Measurements from ENCODE around the gene USP22.

USP22 gene

DNA sequence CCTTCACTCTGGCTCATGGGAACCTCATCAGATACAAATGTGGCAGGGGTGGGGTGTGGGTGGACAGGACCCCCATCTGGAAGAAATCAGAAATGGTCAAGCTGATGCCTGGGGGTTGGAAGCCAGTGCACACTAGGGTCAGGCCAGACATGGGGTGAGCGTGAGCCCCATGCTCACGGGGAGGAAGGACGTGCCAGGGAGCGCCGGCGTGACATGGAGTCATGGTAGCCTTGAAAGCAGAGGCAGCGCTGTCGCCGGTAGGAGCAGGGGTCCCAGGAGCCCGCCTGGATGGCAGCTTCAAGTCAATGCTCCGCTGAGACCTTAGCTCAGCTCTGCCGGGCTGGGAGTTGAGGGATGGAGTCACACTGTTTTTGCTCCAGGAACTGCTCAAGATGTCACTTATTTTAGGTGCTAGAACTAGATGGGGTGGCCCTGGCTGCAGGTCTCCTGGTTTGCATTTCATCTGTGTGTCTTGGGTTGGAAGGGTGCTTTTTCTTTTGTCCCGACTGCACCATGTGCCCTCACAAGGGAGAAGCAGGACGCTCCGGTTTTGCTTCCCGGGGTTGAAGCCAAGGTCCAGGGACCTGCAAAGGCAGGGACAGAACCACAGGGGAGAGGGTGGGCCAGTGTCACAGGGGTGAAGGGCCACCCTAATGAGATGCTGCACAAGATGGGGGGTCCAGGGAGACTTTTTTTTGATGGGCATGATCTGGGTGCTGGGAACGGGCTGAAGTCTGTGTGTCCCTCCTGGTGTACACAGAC lies 51.4 kb downstream of the USP22 start:
- Histone ChIP-seq H2BK12ac (ENCODE audit: low read length) (no peak overlapping the region), H3K4me1 (ENCODE audit: control insufficient read depth in 2 of 2, insufficient read depth in 1 of 2, low read depth in 1 of 2, low read length in 2 of 2) (peaks cover 6 to 14% of the 10 kb centered on the region in 2 donors), H3K27me3 (ENCODE audit: control insufficient read depth in 3 of 3, insufficient read depth in 3 of 3, low read depth in 1 of 3, low read length in 3 of 3) (no peaks in the 10 kb centered on the region), H3K9ac (ENCODE audit: low read depth, low read length, poor library complexity) (no peak overlapping the region), H2BK15ac (ENCODE audit: low read length) (no peak overlapping the region), H3K27ac (replicated peaks; ENCODE audit: low read length) (no peak overlapping the region), H3K4me3 (ENCODE audit: low read length in 2 of 2) (no peak overlapping the region), H4K8ac (ENCODE audit: low read depth, low read length) (no peak overlapping the region), H3K9me3 (replicated peaks in 1 of 2; ENCODE audit: control insufficient read depth in 2 of 2, insufficient read depth in 1 of 2, low read depth in 1 of 2, low read length in 2 of 2) (no peaks in the 10 kb centered on the region), H2AFZ (ENCODE audit: low read length) (no peak overlapping the region), H3K36me3 (replicated peaks in 1 of 2; ENCODE audit: control insufficient read depth in 2 of 2, insufficient read depth in 2 of 2, low read length in 2 of 2) (peaks cover 5 to 36% of the 10 kb centered on the region in 2 donors), H3K18ac (ENCODE audit: low read length) (peak overlapping the region; percentile 13), H3K4ac (ENCODE audit: low read length) (no peak overlapping the region), H2BK5ac (ENCODE audit: low read length) (no peak overlapping the region), H3K14ac (ENCODE audit: low read length) (peak overlapping the region; percentile 66), H3K23ac (ENCODE audit: low read depth, low read length, poor library complexity) (no peak overlapping the region), H2BK120ac (ENCODE audit: low read depth, low read length) (no peak overlapping the region), H2AK5ac (ENCODE audit: low read depth, low read length) (peak overlapping the region; percentile 51), H3K79me1 (ENCODE audit: low read depth, low read length) (no peaks in the 10 kb centered on the region), H4K91ac (ENCODE audit: low read depth, low read length, poor library complexity) (no peak overlapping the region), H3K4me2 (ENCODE audit: insufficient read depth, low read length, poor library complexity, severe bottlenecking) (no peak overlapping the region)
- no CpG with 5 or more reads among the region's 17 CpGs for WGBS, 2 donors (ENCODE audit: extremely low coverage in 2 of 2, insufficient read length in 2 of 2, insufficient replicate concordance in 1 of 2)
- no peak for DNase-seq (ENCODE audit: low spot score)

DNA sequence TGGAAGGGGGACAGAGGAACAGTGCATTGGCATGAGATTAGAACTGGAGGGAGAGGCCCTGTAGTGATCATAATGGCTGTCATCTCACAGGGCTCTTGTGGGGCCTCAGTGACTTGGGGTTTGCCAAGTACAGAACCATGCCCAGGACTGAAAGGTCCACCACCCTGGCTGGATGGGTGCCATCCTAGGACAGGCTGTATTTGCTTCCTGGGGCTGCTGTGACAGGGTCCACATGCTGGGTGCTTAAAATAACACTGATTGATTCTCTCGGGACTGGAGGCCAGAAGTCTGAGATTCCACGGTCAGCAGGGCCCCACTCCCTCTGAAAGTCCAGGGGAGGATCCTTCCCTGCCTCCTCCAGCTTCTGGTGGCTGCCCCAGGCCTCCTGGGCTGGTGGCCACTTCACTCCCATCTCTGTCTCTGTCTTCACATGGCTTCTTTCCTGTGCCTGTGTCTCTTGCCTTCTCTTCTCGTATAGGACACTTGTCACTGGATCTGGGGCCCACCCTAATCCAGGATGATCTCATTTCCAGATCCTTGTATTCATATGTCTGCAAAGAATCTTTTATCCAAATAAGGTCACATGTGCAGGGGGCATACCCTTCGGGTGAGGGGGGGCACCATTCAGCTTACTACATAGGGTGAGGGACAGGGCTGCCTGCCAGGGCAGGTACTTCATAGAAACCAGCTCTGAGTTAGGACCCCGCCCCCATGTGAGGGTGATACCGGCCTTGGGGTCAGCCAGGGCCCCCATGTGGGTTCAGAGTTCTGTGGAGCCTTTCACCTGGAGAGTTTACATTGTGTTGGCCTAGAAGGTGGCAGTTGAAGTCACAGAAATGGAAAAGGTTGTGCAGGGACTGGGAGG lies 52.6 kb downstream of the USP22 start:
- Histone ChIP-seq H3K9me3 (replicated peaks in 1 of 2; ENCODE audit: control insufficient read depth in 2 of 2, insufficient read depth in 1 of 2, low read depth in 1 of 2, low read length in 2 of 2) (no peaks in the 10 kb centered on the region), H3K4me3 (ENCODE audit: low read length in 2 of 2) (no peak overlapping the region), H3K14ac (ENCODE audit: low read length) (peak overlapping the region; percentile 27), H3K27me3 (ENCODE audit: control insufficient read depth in 3 of 3, insufficient read depth in 3 of 3, low read depth in 1 of 3, low read length in 3 of 3) (no peaks in the 10 kb centered on the region), H3K36me3 (replicated peaks in 1 of 2; ENCODE audit: control insufficient read depth in 2 of 2, insufficient read depth in 2 of 2, low read length in 2 of 2) (peaks cover 5 to 37% of the 10 kb centered on the region in 2 donors), H3K4ac (ENCODE audit: low read length) (no peak overlapping the region), H2AFZ (ENCODE audit: low read length) (no peak overlapping the region), H2BK12ac (ENCODE audit: low read length) (no peak overlapping the region), H2BK120ac (ENCODE audit: low read depth, low read length) (no peak overlapping the region), H2AK5ac (ENCODE audit: low read depth, low read length) (no peak overlapping the region), H3K9ac (ENCODE audit: low read depth, low read length, poor library complexity) (no peak overlapping the region), H4K8ac (ENCODE audit: low read depth, low read length) (no peak overlapping the region), H2BK5ac (ENCODE audit: low read length) (no peak overlapping the region), H4K91ac (ENCODE audit: low read depth, low read length, poor library complexity) (no peak overlapping the region), H3K18ac (ENCODE audit: low read length) (no peak overlapping the region), H3K79me1 (ENCODE audit: low read depth, low read length) (no peaks in the 10 kb centered on the region), H3K4me2 (ENCODE audit: insufficient read depth, low read length, poor library complexity, severe bottlenecking) (no peak overlapping the region), H3K27ac (replicated peaks; ENCODE audit: low read length) (no peak overlapping the region), H2BK15ac (ENCODE audit: low read length) (no peak overlapping the region), H3K4me1 (ENCODE audit: control insufficient read depth in 2 of 2, insufficient read depth in 1 of 2, low read depth in 1 of 2, low read length in 2 of 2) (peaks cover 6 to 14% of the 10 kb centered on the region in 2 donors), H3K23ac (ENCODE audit: low read depth, low read length, poor library complexity) (no peak overlapping the region)
- no peak for DNase-seq (ENCODE audit: low spot score)
- WGBS, 2 donors (ENCODE audit: extremely low coverage in 2 of 2, insufficient read length in 2 of 2, insufficient replicate concordance in 1 of 2) = no CpG with 5 or more reads among the region's 6 CpGs

DNA sequence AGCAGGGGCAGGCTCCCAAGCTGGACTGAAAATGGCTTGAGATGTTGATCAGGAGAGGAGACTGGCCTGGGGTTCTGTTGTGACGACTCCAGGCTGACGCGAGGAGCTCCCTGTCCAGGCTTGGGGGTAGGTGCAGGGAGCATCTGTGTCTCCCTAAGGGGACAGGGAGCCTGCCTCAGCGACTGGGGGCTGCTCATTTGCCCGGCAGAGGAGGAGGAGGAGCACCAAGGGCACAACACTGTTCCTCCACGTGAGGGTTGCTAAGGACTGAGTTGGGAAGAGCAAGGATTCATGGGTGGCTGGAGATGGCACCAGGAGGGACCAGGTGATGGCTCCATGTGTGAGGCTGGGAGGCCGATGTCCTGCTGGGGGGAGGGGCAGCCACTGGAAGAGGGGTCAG lies 53.3 kb downstream of the USP22 start:
- no peak overlapping the region for H2BK12ac ChIP-seq (ENCODE audit: low read length)
- no peak for DNase-seq (ENCODE audit: low spot score)
- peaks cover 5 to 34% of the 10 kb centered on the region in 2 donors for H3K36me3 ChIP-seq (replicated peaks in 1 of 2; ENCODE audit: control insufficient read depth in 2 of 2, insufficient read depth in 2 of 2, low read length in 2 of 2)
- H3K27me3 ChIP-seq (ENCODE audit: control insufficient read depth in 3 of 3, insufficient read depth in 3 of 3, low read depth in 1 of 3, low read length in 3 of 3) = no peaks in the 10 kb centered on the region
- no CpG with 5 or more reads among the region's 7 CpGs for WGBS, 2 donors (ENCODE audit: extremely low coverage in 2 of 2, insufficient read length in 2 of 2, insufficient replicate concordance in 1 of 2)
- H3K9ac ChIP-seq (ENCODE audit: low read depth, low read length, poor library complexity) = no peak overlapping the region
- H3K4ac ChIP-seq (ENCODE audit: low read length) = no peak overlapping the region
- H2AFZ ChIP-seq (ENCODE audit: low read length) = no peak overlapping the region
- no peak overlapping the region for H2BK15ac ChIP-seq (ENCODE audit: low read length)
- no peak overlapping the region for H3K4me3 ChIP-seq (ENCODE audit: low read length in 2 of 2)
- no peak overlapping the region for H4K8ac ChIP-seq (ENCODE audit: low read depth, low read length)
- H3K14ac ChIP-seq (ENCODE audit: low read length) = peak overlapping the region; percentile 60
- no peak overlapping the region for H3K27ac ChIP-seq (replicated peaks; ENCODE audit: low read length)
- no peak overlapping the region for H2BK5ac ChIP-seq (ENCODE audit: low read length)
- no peaks in the 10 kb centered on the region for H3K79me1 ChIP-seq (ENCODE audit: low read depth, low read length)
- H3K9me3 ChIP-seq (replicated peaks in 1 of 2; ENCODE audit: control insufficient read depth in 2 of 2, insufficient read depth in 1 of 2, low read depth in 1 of 2, low read length in 2 of 2) = no peaks in the 10 kb centered on the region
- no peak overlapping the region for H2BK120ac ChIP-seq (ENCODE audit: low read depth, low read length)
- H3K18ac ChIP-seq (ENCODE audit: low read length) = peak overlapping the region; percentile 35
- H4K91ac ChIP-seq (ENCODE audit: low read depth, low read length, poor library complexity) = peak overlapping the region; percentile 22
- no peak overlapping the region for H3K4me2 ChIP-seq (ENCODE audit: insufficient read depth, low read length, poor library complexity, severe bottlenecking)
- peak overlapping the region; percentile 15 for H2AK5ac ChIP-seq (ENCODE audit: low read depth, low read length)
- peaks cover 6 to 14% of the 10 kb centered on the region in 2 donors for H3K4me1 ChIP-seq (ENCODE audit: control insufficient read depth in 2 of 2, insufficient read depth in 1 of 2, low read depth in 1 of 2, low read length in 2 of 2)
- H3K23ac ChIP-seq (ENCODE audit: low read depth, low read length, poor library complexity) = no peak overlapping the region

DNA sequence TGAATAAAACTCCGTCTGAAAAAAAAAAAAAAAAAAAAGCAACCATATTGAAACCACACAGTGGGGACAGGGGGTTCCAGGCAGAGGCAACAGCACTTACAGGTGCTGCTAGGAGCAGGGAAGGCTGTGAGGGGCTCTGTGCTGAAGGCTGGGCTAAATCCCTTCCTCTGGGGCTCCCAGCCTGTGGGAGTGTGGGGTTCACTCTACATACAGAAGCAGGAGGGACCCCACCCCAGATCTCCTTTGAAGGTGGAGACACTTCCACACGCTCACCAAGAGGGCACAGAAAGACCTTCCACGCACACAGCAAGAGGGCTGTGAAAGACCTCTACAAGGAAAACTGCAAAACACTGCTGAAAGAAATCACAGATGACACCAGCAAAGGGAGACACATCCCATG lies 53.9 kb downstream of the USP22 start:
- peaks cover 5 to 28% of the 10 kb centered on the region in 2 donors for H3K36me3 ChIP-seq (replicated peaks in 1 of 2; ENCODE audit: control insufficient read depth in 2 of 2, insufficient read depth in 2 of 2, low read length in 2 of 2)
- DNase-seq (ENCODE audit: low spot score) = no peak
- no peak overlapping the region for H2BK5ac ChIP-seq (ENCODE audit: low read length)
- no peaks in the 10 kb centered on the region for H3K27me3 ChIP-seq (ENCODE audit: control insufficient read depth in 3 of 3, insufficient read depth in 3 of 3, low read depth in 1 of 3, low read length in 3 of 3)
- no peaks in the 10 kb centered on the region for H3K9me3 ChIP-seq (replicated peaks in 1 of 2; ENCODE audit: control insufficient read depth in 2 of 2, insufficient read depth in 1 of 2, low read depth in 1 of 2, low read length in 2 of 2)
- no peak overlapping the region for H2AFZ ChIP-seq (ENCODE audit: low read length)
- no peak overlapping the region for H2AK5ac ChIP-seq (ENCODE audit: low read depth, low read length)
- no peaks in the 10 kb centered on the region for H3K79me1 ChIP-seq (ENCODE audit: low read depth, low read length)
- no peak overlapping the region for H3K4me3 ChIP-seq (ENCODE audit: low read length in 2 of 2)
- no peak overlapping the region for H3K23ac ChIP-seq (ENCODE audit: low read depth, low read length, poor library complexity)
- no peak overlapping the region for H3K14ac ChIP-seq (ENCODE audit: low read length)
- no peak overlapping the region for H3K9ac ChIP-seq (ENCODE audit: low read depth, low read length, poor library complexity)
- H3K4me1 ChIP-seq (ENCODE audit: control insufficient read depth in 2 of 2, insufficient read depth in 1 of 2, low read depth in 1 of 2, low read length in 2 of 2) = peaks cover 6 to 14% of the 10 kb centered on the region in 2 donors
- no CpG with 5 or more reads among the region's 3 CpGs for WGBS, 2 donors (ENCODE audit: extremely low coverage in 2 of 2, insufficient read length in 2 of 2, insufficient replicate concordance in 1 of 2)
- H3K4ac ChIP-seq (ENCODE audit: low read length) = no peak overlapping the region
- H2BK120ac ChIP-seq (ENCODE audit: low read depth, low read length) = no peak overlapping the region
- H3K27ac ChIP-seq (replicated peaks; ENCODE audit: low read length) = no peak overlapping the region
- H3K4me2 ChIP-seq (ENCODE audit: insufficient read depth, low read length, poor library complexity, severe bottlenecking) = no peak overlapping the region
- H4K8ac ChIP-seq (ENCODE audit: low read depth, low read length) = no peak overlapping the region
- H2BK12ac ChIP-seq (ENCODE audit: low read length) = no peak overlapping the region
- no peak overlapping the region for H4K91ac ChIP-seq (ENCODE audit: low read depth, low read length, poor library complexity)
- no peak overlapping the region for H2BK15ac ChIP-seq (ENCODE audit: low read length)
- H3K18ac ChIP-seq (ENCODE audit: low read length) = no peak overlapping the region

All from neuronal stem cell (in vitro differentiated cells).